Activated CD4-positive, alpha-beta T cell treated with anti-CD3 and anti-CD28 coated beads, Interleukin-2, amount 50 U/mL, for 48 hours (primary cell): ENCODE data around the gene YWHAB.

Source experiments
- DNase-seq, 2 experiments: peaks; one replicate each; pipeline ENCODE4 v3.0.0-alpha.2; 2020

Gene YWHAB

GRCh38 chr20:44956410-44956809, 70.9 kb downstream of the YWHAB start:
- DNase-seq, result no peak
